ENCODE data around the gene SOX11.

- no peak for TF ChIP-seq GTF2F1 (IDR thresholded peaks at IDR 0.05; ENCODE audit: borderline replicate concordance, low read depth, low read length)
- no peak for TF ChIP-seq RFX5 (IDR thresholded peaks at IDR 0.05; ENCODE audit: borderline replicate concordance, low read depth, low read length)
- no peak for TF ChIP-seq EZH2 (IDR thresholded peaks at IDR 0.05; ENCODE audit: low read depth, low read length, severe bottlenecking)
- no peak for TF ChIP-seq BACH1 (IDR thresholded peaks at IDR 0.05; ENCODE audit: low read length)
- TF ChIP-seq CTCF (IDR thresholded peaks at IDR 0.05; ENCODE audit: control extremely low read depth in 1 of 3, insufficient read depth in 1 of 3, low read depth in 1 of 3, low read length in 3 of 3) = no peak
- no peak for TF ChIP-seq USF2 (IDR thresholded peaks at IDR 0.05; ENCODE audit: low read length)
Measured at GRCh38 chr2:5698134-5698533, 6.0 kb downstream of the SOX11 start.
